ENCODE measurements around the gene SNTN. TPM values are rescaled to one million over a fixed set of nuclear protein-coding genes. Genes with fewer than 3 reads are reported as not detected.
A peak's percentile ranks its signal among the peaks of the same experiment; 100 is the strongest.

Gene SNTN
- total RNA-seq, 2 donors from 2014 or later = not detected

- no peaks in the 10 kb centered on the region for H3K27me3 ChIP-seq (replicated peaks; ENCODE audit: insufficient read depth)
- ATAC-seq (ENCODE audit: insufficient number of reproducible peaks, low FRiP score, low read depth) (no peak), DNase-seq (ENCODE audit: low spot score) (no peak)
- H3K27ac ChIP-seq = no peak overlapping the region
- no peaks in the 10 kb centered on the region for H3K4me1 ChIP-seq (ENCODE audit: control insufficient read depth in 1 of 2, low read depth in 2 of 2)
- no peak for TF ChIP-seq CTCF (IDR thresholded peaks at IDR 0.05)
- no peaks in the 10 kb centered on the region for H3K9me3 ChIP-seq
- no peaks in the 10 kb centered on the region for H3K36me3 ChIP-seq
- H3K4me3 ChIP-seq = no peak overlapping the region
Measured at GRCh38 chr3:63613561-63613960, 38.9 kb upstream of the SNTN start.

- H3K27ac ChIP-seq = no peak overlapping the region
- H3K36me3 ChIP-seq = no peaks in the 10 kb centered on the region
- H3K9me3 ChIP-seq = no peaks in the 10 kb centered on the region
- TF ChIP-seq CTCF (IDR thresholded peaks at IDR 0.05) = no peak
- no peaks in the 10 kb centered on the region for H3K27me3 ChIP-seq (replicated peaks; ENCODE audit: insufficient read depth)
- ATAC-seq (ENCODE audit: insufficient number of reproducible peaks, low FRiP score, low read depth) = no peak
- H3K4me1 ChIP-seq (ENCODE audit: control insufficient read depth in 1 of 2, low read depth in 2 of 2) = no peaks in the 10 kb centered on the region
- no peak overlapping the region for H3K4me3 ChIP-seq
- no peak for DNase-seq (ENCODE audit: low spot score)
Measured at GRCh38 chr3:63617391-63617790, 35.1 kb upstream of the SNTN start.

GRCh38 chr3:63624941-63625560 is 27.4 kb upstream of the SNTN start:
- no peak for DNase-seq (ENCODE audit: low spot score)
- ATAC-seq (ENCODE audit: insufficient number of reproducible peaks, low FRiP score, low read depth) = peak; percentile 63
- Histone ChIP-seq H3K4me3 (no peak overlapping the region), H3K36me3 (no peaks in the 10 kb centered on the region), H3K27me3 (replicated peaks; ENCODE audit: insufficient read depth) (no peaks in the 10 kb centered on the region), H3K27ac (no peak overlapping the region), H3K9me3 (no peaks in the 10 kb centered on the region), H3K4me1 (ENCODE audit: control insufficient read depth in 1 of 2, low read depth in 2 of 2) (peaks cover 6% of the 10 kb centered on the region in 2 donors)
- TF ChIP-seq CTCF (IDR thresholded peaks at IDR 0.05) = no peak

GRCh38 chr3:63631670-63632069 is 20.8 kb upstream of the SNTN start:
- no peaks in the 10 kb centered on the region for H3K36me3 ChIP-seq
- H3K4me3 ChIP-seq = no peak overlapping the region
- DNase-seq (ENCODE audit: low spot score) (no peak), ATAC-seq (ENCODE audit: insufficient number of reproducible peaks, low FRiP score, low read depth) (no peak)
- H3K9me3 ChIP-seq = no peaks in the 10 kb centered on the region
- no peak for TF ChIP-seq CTCF (IDR thresholded peaks at IDR 0.05)
- H3K27ac ChIP-seq = no peak overlapping the region
- no peaks in the 10 kb centered on the region for H3K27me3 ChIP-seq (replicated peaks; ENCODE audit: insufficient read depth)
- no peaks in the 10 kb centered on the region for H3K4me1 ChIP-seq (ENCODE audit: control insufficient read depth in 1 of 2, low read depth in 2 of 2)

- ATAC-seq (ENCODE audit: insufficient number of reproducible peaks, low FRiP score, low read depth) = no peak
- no peaks in the 10 kb centered on the region for H3K9me3 ChIP-seq
Measured at GRCh38 chr3:63635186-63635585, 17.3 kb upstream of the SNTN start.

More at GRCh38 chr3:63635186-63635585, 17.3 kb upstream of the SNTN start:
- Histone ChIP-seq H3K27me3 (replicated peaks; ENCODE audit: insufficient read depth) (no peaks in the 10 kb centered on the region), H3K27ac (no peak overlapping the region), H3K4me1 (ENCODE audit: control insufficient read depth in 1 of 2, low read depth in 2 of 2) (no peaks in the 10 kb centered on the region), H3K36me3 (no peaks in the 10 kb centered on the region), H3K4me3 (no peak overlapping the region)
- TF ChIP-seq CTCF (IDR thresholded peaks at IDR 0.05) = no peak
- no peak for DNase-seq (ENCODE audit: low spot score)

All from thoracic aorta (tissue), 2 donors.